ENCODE results near the gene DTNBP1.

DNA sequence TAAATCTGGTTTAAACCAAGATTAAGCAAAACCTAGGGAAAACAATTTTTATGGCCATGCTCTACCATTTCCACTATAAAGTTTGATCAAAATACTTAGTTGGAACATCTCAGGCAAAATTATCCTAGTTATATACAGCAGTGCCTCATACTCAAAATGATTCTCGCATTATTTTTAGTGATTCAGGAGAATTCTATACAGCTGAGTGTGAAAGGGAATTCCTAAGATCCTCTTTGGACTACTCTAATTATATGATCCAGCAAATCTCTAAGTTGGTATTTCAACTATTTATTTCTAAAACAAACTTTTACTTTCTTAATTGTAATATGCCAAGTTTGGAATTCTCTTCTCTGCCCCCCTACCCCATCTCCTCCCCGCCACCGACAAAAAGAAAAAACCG lies 8.6 kb downstream of the DTNBP1 start:
- TF ChIP-seq POLR2A (IDR thresholded peaks at IDR 0.05), result no peak
- TF ChIP-seq, protein P1, sequence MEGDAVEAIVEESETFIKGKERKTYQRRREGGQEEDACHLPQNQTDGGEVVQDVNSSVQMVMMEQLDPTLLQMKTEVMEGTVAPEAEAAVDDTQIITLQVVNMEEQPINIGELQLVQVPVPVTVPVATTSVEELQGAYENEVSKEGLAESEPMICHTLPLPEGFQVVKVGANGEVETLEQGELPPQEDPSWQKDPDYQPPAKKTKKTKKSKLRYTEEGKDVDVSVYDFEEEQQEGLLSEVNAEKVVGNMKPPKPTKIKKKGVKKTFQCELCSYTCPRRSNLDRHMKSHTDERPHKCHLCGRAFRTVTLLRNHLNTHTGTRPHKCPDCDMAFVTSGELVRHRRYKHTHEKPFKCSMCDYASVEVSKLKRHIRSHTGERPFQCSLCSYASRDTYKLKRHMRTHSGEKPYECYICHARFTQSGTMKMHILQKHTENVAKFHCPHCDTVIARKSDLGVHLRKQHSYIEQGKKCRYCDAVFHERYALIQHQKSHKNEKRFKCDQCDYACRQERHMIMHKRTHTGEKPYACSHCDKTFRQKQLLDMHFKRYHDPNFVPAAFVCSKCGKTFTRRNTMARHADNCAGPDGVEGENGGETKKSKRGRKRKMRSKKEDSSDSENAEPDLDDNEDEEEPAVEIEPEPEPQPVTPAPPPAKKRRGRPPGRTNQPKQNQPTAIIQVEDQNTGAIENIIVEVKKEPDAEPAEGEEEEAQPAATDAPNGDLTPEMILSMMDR (IDR thresholded peaks at IDR 0.05), result no peak
- TF ChIP-seq POLR2AphosphoS5 (IDR thresholded peaks at IDR 0.05; ENCODE audit: insufficient read depth in 1 of 2, low read depth in 1 of 2), result no peak

Measured in vagina (tissue), 2 donors.